Measurements from ENCODE around the gene POGLUT2.

DNA sequence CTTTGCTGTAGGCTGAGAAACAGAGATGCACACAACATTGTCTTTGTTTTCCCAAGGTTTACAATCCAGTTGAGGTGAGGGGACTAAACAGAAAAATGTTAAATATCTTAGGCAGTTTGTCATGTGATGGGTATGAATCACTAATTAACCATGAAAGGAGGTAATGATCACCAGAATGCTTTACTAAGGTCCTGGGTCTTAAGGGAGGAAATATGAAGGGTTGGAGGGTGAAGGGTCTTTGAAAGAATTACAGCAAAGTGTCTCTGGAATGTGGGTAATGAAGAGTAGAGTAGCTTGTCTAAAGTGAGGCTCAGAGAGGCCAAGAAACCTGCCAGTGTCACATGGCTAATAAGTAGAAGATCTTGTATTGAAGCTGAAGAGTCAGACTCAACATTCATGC lies 19.1 kb upstream of the POGLUT2 start:
- TF ChIP-seq POLR2A (IDR thresholded peaks at IDR 0.05; ENCODE audit: low read length): no peak
- TF ChIP-seq GATA1 (IDR thresholded peaks at IDR 0.05; ENCODE audit: low read depth, low read length): no peak

All from erythroblast (primary cell).